Gastrocnemius medialis (tissue), 4 donors: ENCODE results near the gene MLLT10. TPM values are rescaled to one million over a fixed set of nuclear protein-coding genes. Genes with fewer than 3 reads are reported as not detected.
A peak's percentile ranks its signal among the peaks of the same experiment; 100 is the strongest.

Experiments
- ATAC-seq, 2 donors: fragments of 150-250 bp; one replicate each; pipeline ENCODE4 v1.9.1; 2016
- DNase-seq, 2 donors: peaks; one replicate each; pipeline ENCODE4 v3.0.0-alpha.2; 2019
- H3K27ac ChIP-seq, 4 donors: fragments of 200-600 bp; sonication (generic); 1 replicate in 1 of 4; 2 replicates in 3 of 4; pipeline ENCODE4 v1.5.1; 2016 to 2018; ENCODE audit warnings: mild to moderate bottlenecking in 2 of 4, moderate library complexity in 1 of 4
- H3K27me3 ChIP-seq, 3 donors: fragments of 200-600 bp; sonication (generic) in 2 of 3; 1 replicate in 1 of 3; 2 replicates in 2 of 3; pipeline versions ENCODE4 v1.5.1 to v1.6.0; 2016 to 2019; ENCODE audit warnings: mild to moderate bottlenecking in 1 of 3, moderate library complexity in 1 of 3
- H3K36me3 ChIP-seq, 2 donors: fragments of 200-600 bp; sonication (generic) in 1 of 2; one replicate each; pipeline ENCODE4 v1.5.1; 2017 to 2018
- H3K4me1 ChIP-seq, 2 donors: fragments of 200-600 bp; sonication (generic) in 1 of 2; one replicate each; pipeline ENCODE4 v1.5.1; 2016 to 2017; ENCODE audit warnings: mild to moderate bottlenecking in 2 of 2
- H3K4me3 ChIP-seq, 4 donors: fragments of 200-600 bp; sonication (generic) in 3 of 4; 1 replicate in 1 of 4; 2 replicates in 3 of 4; pipeline ENCODE4 v1.5.1; 2016 to 2019; ENCODE audit warnings: mild to moderate bottlenecking in 2 of 4
- H3K9me3 ChIP-seq, 3 donors: fragments of 200-600 bp; sonication (generic) in 2 of 3; 1 replicate in 1 of 3; 2 replicates in 2 of 3; pipeline ENCODE4 v1.5.1; 2016 to 2019
- CTCF ChIP-seq, 5 experiments: fragments of 450-650 bp in 3 of 5; fragments of 200-600 bp in 2 of 5; sonication (generic) in 2 of 5; IDR thresholded peaks in 4 of 5; conservative IDR thresholded peaks in 1 of 5; 1 replicate in 4 of 5; 2 replicates in 1 of 5; pipeline ENCODE4 v1.5.1; 2016 to 2019; ENCODE audit warnings: antibody characterized with exemption in 5 of 5, mild to moderate bottlenecking in 3 of 5, moderate library complexity in 3 of 5
- POLR2A ChIP-seq, 2 donors: fragments of 450-650 bp; IDR thresholded peaks; one replicate each; pipeline ENCODE4 v1.6.1; 2017; ENCODE audit warnings: antibody characterized with exemption in 2 of 2, mild to moderate bottlenecking in 2 of 2, moderate library complexity in 2 of 2
- in situ Hi-C, 4 donors: fragments of 200-750 bp; cut with MboI; loops; one replicate each; pipeline versions ENCODE4 v1.15.0 to v1.8.0; 2017; ENCODE audit warnings: low sequenced_read_pairs in 4 of 4
- intact Hi-C: fragments of 100-400 bp; cut with DNase I; formaldehyde crosslinking; loops from one replicate; pipeline ENCODE4 v1.15.1; 2023; ENCODE audit warnings: low total_unique reads
- total RNA-seq, 4 donors: library from RNA; depleted of rRNA; stranded (reverse); fragments of >200 nt; gene quantifications; one replicate each; pipeline versions ENCODE4 v1.1.0 to v1.2.3, GENCODE V29; 2016

MLLT10 gene
- total RNA-seq, 4 donors from 2014 or later = 13.6 to 26.6 (median 21.6) TPM

GRCh38 chr10:21528236-21529031, 5.6 kb upstream of the MLLT10 start:
- Histone ChIP-seq H3K27me3 (no peaks in the 10 kb centered on the region), H3K9me3 (no peaks in the 10 kb centered on the region), H3K27ac (peak overlapping the region; percentile 90 to 100 (median 98)), H3K36me3 (no peaks in the 10 kb centered on the region), H3K4me3 (peak overlapping the region; percentile 56 to 80 (median 74)), H3K4me1 (peaks cover 20 to 31% of the 10 kb centered on the region in 2 donors)
- no peak for DNase-seq
- TF ChIP-seq POLR2A (IDR thresholded peaks at IDR 0.05) (no peak), CTCF (IDR thresholded peaks at IDR 0.05 in 4 of 5, conservative IDR thresholded peaks at IDR 0.05 in 1 of 5) (no peak)
- intact Hi-C loops (no loop called here), in situ Hi-C loops (loop anchor here in 2 of 4 donors (10.0 kb wide), 2 partner anchors 786 to 796 kb away; partner anchors contain the start of genes BMI1 (in 1 of the 2) and COMMD3 (in 1 of the 2))
- no peak for ATAC-seq

GRCh38 chr10:21529032-21529910, 4.8 kb upstream of the MLLT10 start:
- intact Hi-C loops = no loop called here
- Histone ChIP-seq H3K27me3 (no peaks in the 10 kb centered on the region), H3K27ac (peak overlapping the region; percentile 90 to 100 (median 98)), H3K4me1 (peaks cover 20 to 22% of the 10 kb centered on the region in 2 donors), H3K9me3 (no peaks in the 10 kb centered on the region), H3K4me3 (peak overlapping the region; percentile 56 to 80 (median 74)), H3K36me3 (no peaks in the 10 kb centered on the region)
- in situ Hi-C loops = loop anchor here in 2 of 4 donors (10.0 kb wide), 2 partner anchors 786 to 796 kb away; partner anchors contain the start of genes BMI1 (in 1 of the 2) and COMMD3 (in 1 of the 2)
- no peak for DNase-seq
- ATAC-seq = no peak
- TF ChIP-seq POLR2A (IDR thresholded peaks at IDR 0.05) (no peak), CTCF (IDR thresholded peaks at IDR 0.05 in 4 of 5, conservative IDR thresholded peaks at IDR 0.05 in 1 of 5) (no peak)

- in situ Hi-C loops = no loop called here
- intact Hi-C loops = loop anchor here (5.0 kb wide), 1 partner anchor 1027 kb away; no protein-coding TSS in a partner anchor
- peak overlapping the region in 2 of 4 donors; percentile 23 to 80 for H3K4me3 ChIP-seq
- H3K9me3 ChIP-seq = no peaks in the 10 kb centered on the region
- TF ChIP-seq CTCF (IDR thresholded peaks at IDR 0.05 in 4 of 5, conservative IDR thresholded peaks at IDR 0.05 in 1 of 5) (no peak), POLR2A (IDR thresholded peaks at IDR 0.05) (no peak)
- H3K4me1 ChIP-seq = peaks cover 21% of the 10 kb centered on the region in 2 donors
- no peaks in the 10 kb centered on the region for H3K27me3 ChIP-seq
- no peaks in the 10 kb centered on the region for H3K36me3 ChIP-seq
- no peak for DNase-seq
- no peak for ATAC-seq
- peak overlapping the region; percentile 90 to 100 (median 98) for H3K27ac ChIP-seq
Observed at GRCh38 chr10:21530168-21530567, 3.9 kb upstream of the MLLT10 start.

- intact Hi-C loops = loop anchor here (5.0 kb wide), 1 partner anchor 1027 kb away; no protein-coding TSS in a partner anchor
Observed at GRCh38 chr10:21530641-21531040, 3.4 kb upstream of the MLLT10 start.

More at GRCh38 chr10:21530641-21531040, 3.4 kb upstream of the MLLT10 start:
- no peaks in the 10 kb centered on the region for H3K27me3 ChIP-seq
- peaks cover 23 to 26% of the 10 kb centered on the region in 2 donors for H3K4me1 ChIP-seq
- no peaks in the 10 kb centered on the region for H3K9me3 ChIP-seq
- ATAC-seq = no peak
- DNase-seq = no peak
- in situ Hi-C loops = no loop called here
- H3K36me3 ChIP-seq = no peaks in the 10 kb centered on the region
- peak overlapping the region; percentile 90 to 100 (median 98) for H3K27ac ChIP-seq
- peak overlapping the region in 3 of 4 donors; percentile 9 to 23 (median 14) for H3K4me3 ChIP-seq
- TF ChIP-seq CTCF (IDR thresholded peaks at IDR 0.05 in 4 of 5, conservative IDR thresholded peaks at IDR 0.05 in 1 of 5) = no peak
- TF ChIP-seq POLR2A (IDR thresholded peaks at IDR 0.05) = no peak
